ENCODE results near the gene LHX1.

Gene LHX1

GRCh38 chr17:36940313-36941264, 3.3 kb downstream of the LHX1 start:
- POLR2A ChIA-PET, result no interaction called here
- CTCF ChIA-PET, result no interaction called here
- no peak for DNase-seq (ENCODE audit: extremely low spot score)
- TF ChIP-seq SP1 (IDR thresholded peaks at IDR 0.05) (no peak), CTBP1 (IDR thresholded peaks at IDR 0.05; ENCODE audit: borderline replicate concordance) (no peak), FOXM1 (IDR thresholded peaks at IDR 0.05; ENCODE audit: borderline replicate concordance) (no peak), ELF4 (IDR thresholded peaks at IDR 0.05) (no peak), FOXK2 (IDR thresholded peaks at IDR 0.05) (no peak), TARDBP (IDR thresholded peaks at IDR 0.05) (no peak), SUZ12 (IDR thresholded peaks at IDR 0.05) (no peak), LEF1 (IDR thresholded peaks at IDR 0.05; ENCODE audit: borderline replicate concordance) (no peak), NFRKB (IDR thresholded peaks at IDR 0.05) (no peak), PKNOX1 (IDR thresholded peaks at IDR 0.05) (no peak), HDGF (IDR thresholded peaks at IDR 0.05; ENCODE audit: borderline replicate concordance) (no peak), ARNT (IDR thresholded peaks at IDR 0.05) (no peak), FOXA1 (IDR thresholded peaks at IDR 0.05) (no peak), ZNF384 (IDR thresholded peaks at IDR 0.05) (no peak), L3MBTL2 (conservative IDR thresholded peaks at IDR 0.05) (no peak), BHLHE40 (IDR thresholded peaks at IDR 0.05; ENCODE audit: borderline replicate concordance) (no peak)

- DNase-seq (ENCODE audit: extremely low spot score), result no peak
- ChIA-PET POLR2A (no interaction called here), CTCF (no interaction called here)
- TF ChIP-seq CTBP1 (IDR thresholded peaks at IDR 0.05; ENCODE audit: borderline replicate concordance) (no peak), SP1 (IDR thresholded peaks at IDR 0.05) (no peak), FOXM1 (IDR thresholded peaks at IDR 0.05; ENCODE audit: borderline replicate concordance) (no peak), ARNT (IDR thresholded peaks at IDR 0.05) (no peak), SUZ12 (IDR thresholded peaks at IDR 0.05) (no peak), FOXA1 (IDR thresholded peaks at IDR 0.05) (no peak), ZNF384 (IDR thresholded peaks at IDR 0.05) (no peak), L3MBTL2 (conservative IDR thresholded peaks at IDR 0.05) (no peak), TARDBP (IDR thresholded peaks at IDR 0.05) (no peak), BHLHE40 (IDR thresholded peaks at IDR 0.05; ENCODE audit: borderline replicate concordance) (no peak), ELF4 (IDR thresholded peaks at IDR 0.05) (no peak), LEF1 (IDR thresholded peaks at IDR 0.05; ENCODE audit: borderline replicate concordance) (no peak)
These were observed 4.2 kb downstream of the LHX1 start for GRCh38 chr17:36941265-36942010.

- POLR2A ChIA-PET, result no interaction called here
- DNase-seq (ENCODE audit: extremely low spot score), result no peak
- TF ChIP-seq FOXK2 (IDR thresholded peaks at IDR 0.05) (no peak), FOXM1 (IDR thresholded peaks at IDR 0.05; ENCODE audit: borderline replicate concordance) (no peak), L3MBTL2 (conservative IDR thresholded peaks at IDR 0.05) (no peak), BHLHE40 (IDR thresholded peaks at IDR 0.05; ENCODE audit: borderline replicate concordance) (no peak), TARDBP (IDR thresholded peaks at IDR 0.05) (no peak), ARNT (IDR thresholded peaks at IDR 0.05) (no peak), SP1 (IDR thresholded peaks at IDR 0.05) (no peak), SUZ12 (IDR thresholded peaks at IDR 0.05) (no peak), CTBP1 (IDR thresholded peaks at IDR 0.05; ENCODE audit: borderline replicate concordance) (no peak), ELF4 (IDR thresholded peaks at IDR 0.05) (no peak), PKNOX1 (IDR thresholded peaks at IDR 0.05) (no peak), FOXA1 (IDR thresholded peaks at IDR 0.05) (no peak), HDGF (IDR thresholded peaks at IDR 0.05; ENCODE audit: borderline replicate concordance) (no peak), NFRKB (IDR thresholded peaks at IDR 0.05) (no peak), ZNF384 (IDR thresholded peaks at IDR 0.05) (no peak), LEF1 (IDR thresholded peaks at IDR 0.05; ENCODE audit: borderline replicate concordance) (no peak)
- CTCF ChIA-PET, result no interaction called here
These were observed 4.8 kb downstream of the LHX1 start for GRCh38 chr17:36942019-36942599.

- ChIA-PET POLR2A (no interaction called here), CTCF (no interaction called here)
- no peak for DNase-seq (ENCODE audit: extremely low spot score)
- TF ChIP-seq ARNT (IDR thresholded peaks at IDR 0.05) (no peak), L3MBTL2 (conservative IDR thresholded peaks at IDR 0.05) (no peak), ELF4 (IDR thresholded peaks at IDR 0.05) (no peak), BHLHE40 (IDR thresholded peaks at IDR 0.05; ENCODE audit: borderline replicate concordance) (no peak), FOXK2 (IDR thresholded peaks at IDR 0.05) (no peak), NFRKB (IDR thresholded peaks at IDR 0.05) (no peak), SP1 (IDR thresholded peaks at IDR 0.05) (no peak), FOXA1 (IDR thresholded peaks at IDR 0.05) (no peak), CTBP1 (IDR thresholded peaks at IDR 0.05; ENCODE audit: borderline replicate concordance) (no peak), LEF1 (IDR thresholded peaks at IDR 0.05; ENCODE audit: borderline replicate concordance) (no peak), SUZ12 (IDR thresholded peaks at IDR 0.05) (no peak), TARDBP (IDR thresholded peaks at IDR 0.05) (no peak), HDGF (IDR thresholded peaks at IDR 0.05; ENCODE audit: borderline replicate concordance) (no peak), ZNF384 (IDR thresholded peaks at IDR 0.05) (no peak), PKNOX1 (IDR thresholded peaks at IDR 0.05) (no peak), FOXM1 (IDR thresholded peaks at IDR 0.05; ENCODE audit: borderline replicate concordance) (no peak)
These were observed 5.4 kb downstream of the LHX1 start for GRCh38 chr17:36942631-36943125.
